Naive thymus-derived CD8-positive, alpha-beta T cell (primary cell): ENCODE results near the gene CKAP2L. TPM values are rescaled to one million over a fixed set of nuclear protein-coding genes. Genes with fewer than 3 reads are reported as not detected.
A peak's percentile ranks its signal among the peaks of the same experiment; 100 is the strongest.

Source experiments
- ATAC-seq, 2 donors: fragments of 150-1000 bp; cut with Tn5 transposase in 1 of 2; sonication (Bioruptor Pico), chemical (Tn5 transposase) in 1 of 2; 1 replicate in 1 of 2; 2 replicates in 1 of 2; pipeline ENCODE4 v1.10.0; 2021; ENCODE audit warnings: mild to moderate bottlenecking in 2 of 2, moderate library complexity in 2 of 2
- POLR2A ChIA-PET: fragments of 350-600 bp; sonication (Branson Sonifier 250); formaldehyde crosslinking; loops from one replicate; lab custom pipeline; 2021; ENCODE audit warnings: antibody characterized with exemption; lab: Charles Lee
- DNase-seq, 10 donors: peaks; one replicate each; pipeline versions ENCODE4 v3.0.0 to v3.0.0-alpha.2; 2020 to 2022
- H3K27ac Mint-ChIP-seq, 10 donors: one replicate each; pipeline ENCODE4 v1.8.0; 2020 to 2022; ENCODE audit warnings: mild to moderate bottlenecking in 10 of 10, mixed read lengths in 10 of 10, moderate library complexity in 4 of 10, inconsistent platforms in 1 of 10
- H3K27me3 Mint-ChIP-seq, 5 donors: one replicate each; pipeline ENCODE4 v1.8.0; 2021 to 2022; ENCODE audit warnings: mixed read lengths in 5 of 5
- H3K36me3 Mint-ChIP-seq, 3 donors: one replicate each; pipeline ENCODE4 v1.8.0; 2020 to 2022; ENCODE audit warnings: mixed read lengths in 3 of 3, mild to moderate bottlenecking in 2 of 3, inconsistent platforms in 1 of 3
- H3K4me1 Mint-ChIP-seq, 4 donors: one replicate each; pipeline ENCODE4 v1.8.0; 2021 to 2022; ENCODE audit warnings: mixed read lengths in 4 of 4
- H3K4me3 Mint-ChIP-seq, 10 donors: one replicate each; pipeline ENCODE4 v1.8.0; 2020 to 2022; ENCODE audit warnings: mild to moderate bottlenecking in 10 of 10, mixed read lengths in 10 of 10, moderate library complexity in 6 of 10, inconsistent platforms in 1 of 10
- H3K9me3 Mint-ChIP-seq, 9 donors: one replicate each; pipeline ENCODE4 v1.8.0; 2020 to 2022; ENCODE audit warnings: mixed read lengths in 9 of 9, mild to moderate bottlenecking in 3 of 9, inconsistent platforms in 1 of 9, moderate library complexity in 1 of 9
- polyA plus RNA-seq, 3 donors: library from polyadenylated mRNA; unstranded; fragments of 300-500 nt; fragmentation: Illumina TruSeq; gene quantifications; one replicate each; pipeline ENCODE4 v1.2.3, GENCODE V29; 2021
- total RNA-seq, 8 experiments: library from RNA in 2 of 8; stranded (reverse) in 2 of 8; gene quantifications; one replicate each; pipeline ENCODE4 v1.2.3 and lab custom pipeline; 2021 to 2026

CKAP2L gene
- total and polyA plus RNA-seq, 5 experiments from 2014 or later, result not detected

DNA sequence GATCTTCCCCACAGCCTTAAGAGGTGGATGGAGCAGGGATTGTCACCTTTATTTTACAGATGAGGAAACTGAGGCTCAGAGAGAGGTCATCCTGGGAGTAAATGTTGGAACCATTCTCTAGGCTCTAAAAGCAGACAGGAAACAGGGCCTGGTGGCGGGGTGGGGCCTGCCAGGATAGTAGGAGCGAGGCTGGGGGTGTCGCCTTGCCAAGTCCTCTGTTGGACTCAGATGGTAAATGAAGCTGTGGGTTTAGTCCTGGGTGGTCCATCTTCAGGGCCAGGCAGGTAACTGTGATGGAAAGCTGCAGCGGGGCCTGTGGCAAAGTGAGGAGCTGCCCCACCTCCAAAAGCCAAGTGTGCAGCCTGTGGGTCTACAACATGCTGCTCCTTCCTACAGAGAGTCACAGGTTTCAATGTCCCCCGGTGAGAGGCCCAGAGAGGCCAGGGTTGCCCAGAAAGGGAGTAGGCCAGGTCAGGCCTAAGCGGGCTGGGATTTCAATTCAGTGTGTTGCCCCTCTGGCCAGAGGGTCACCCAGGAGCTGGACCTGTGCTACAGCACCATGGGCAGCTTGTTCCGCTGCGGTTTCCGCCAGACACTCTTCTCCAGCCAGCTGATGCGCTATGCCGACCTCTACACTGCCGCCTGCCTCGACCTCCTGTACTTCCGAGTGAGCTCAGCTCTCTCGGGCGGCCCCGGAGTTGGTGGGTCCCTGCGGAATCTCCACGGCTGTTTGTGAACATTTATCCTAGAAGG, 37.0 kb downstream of the CKAP2L start:
- Mint-ChIP-seq H3K9me3 (no peaks in the 10 kb centered on the region), H3K4me3 (no peak overlapping the region), H3K27me3 (peaks cover 0 to 6% (median 3%) of the 10 kb centered on the region in 5 donors), H3K4me1 (peaks cover 0 to 6% (median 4%) of the 10 kb centered on the region in 4 donors), H3K36me3 (no peaks in the 10 kb centered on the region), H3K27ac (no peak overlapping the region)
- POLR2A ChIA-PET, result no interaction called here
- ATAC-seq, result no peak
- DNase-seq, result no peak

GRCh38 chr2:112726487-112727190, 37.8 kb downstream of the CKAP2L start:
- no peak overlapping the region for H3K4me3 Mint-ChIP-seq
- H3K27me3 Mint-ChIP-seq, result peaks cover 0 to 6% (median 3%) of the 10 kb centered on the region in 5 donors
- H3K36me3 Mint-ChIP-seq, result no peaks in the 10 kb centered on the region
- no peaks in the 10 kb centered on the region for H3K9me3 Mint-ChIP-seq
- POLR2A ChIA-PET, result interaction anchor here (1.0 kb wide), 1 partner anchor 100 kb away, joined by 4 read pairs; no protein-coding TSS in a partner anchor
- H3K4me1 Mint-ChIP-seq, result peaks cover 0 to 6% (median 4%) of the 10 kb centered on the region in 4 donors
- DNase-seq, result peak; percentile 73 to 91 (median 84)
- peak overlapping the region in 1 of 10 donors; percentile 43 for H3K27ac Mint-ChIP-seq
- ATAC-seq, result peak; percentile 99

- Mint-ChIP-seq H3K36me3 (no peaks in the 10 kb centered on the region), H3K27me3 (peaks cover 0 to 8% (median 3%) of the 10 kb centered on the region in 5 donors), H3K4me1 (peaks cover 0 to 6% (median 4%) of the 10 kb centered on the region in 4 donors), H3K9me3 (no peaks in the 10 kb centered on the region), H3K27ac (no peak overlapping the region), H3K4me3 (no peak overlapping the region)
- ATAC-seq, result no peak
- DNase-seq, result no peak
- POLR2A ChIA-PET, result interaction anchor here (1.0 kb wide), 1 partner anchor 99 kb away, joined by 4 read pairs; no protein-coding TSS in a partner anchor
Observed at GRCh38 chr2:112725545-112726457, 38.6 kb downstream of the CKAP2L start.

DNA sequence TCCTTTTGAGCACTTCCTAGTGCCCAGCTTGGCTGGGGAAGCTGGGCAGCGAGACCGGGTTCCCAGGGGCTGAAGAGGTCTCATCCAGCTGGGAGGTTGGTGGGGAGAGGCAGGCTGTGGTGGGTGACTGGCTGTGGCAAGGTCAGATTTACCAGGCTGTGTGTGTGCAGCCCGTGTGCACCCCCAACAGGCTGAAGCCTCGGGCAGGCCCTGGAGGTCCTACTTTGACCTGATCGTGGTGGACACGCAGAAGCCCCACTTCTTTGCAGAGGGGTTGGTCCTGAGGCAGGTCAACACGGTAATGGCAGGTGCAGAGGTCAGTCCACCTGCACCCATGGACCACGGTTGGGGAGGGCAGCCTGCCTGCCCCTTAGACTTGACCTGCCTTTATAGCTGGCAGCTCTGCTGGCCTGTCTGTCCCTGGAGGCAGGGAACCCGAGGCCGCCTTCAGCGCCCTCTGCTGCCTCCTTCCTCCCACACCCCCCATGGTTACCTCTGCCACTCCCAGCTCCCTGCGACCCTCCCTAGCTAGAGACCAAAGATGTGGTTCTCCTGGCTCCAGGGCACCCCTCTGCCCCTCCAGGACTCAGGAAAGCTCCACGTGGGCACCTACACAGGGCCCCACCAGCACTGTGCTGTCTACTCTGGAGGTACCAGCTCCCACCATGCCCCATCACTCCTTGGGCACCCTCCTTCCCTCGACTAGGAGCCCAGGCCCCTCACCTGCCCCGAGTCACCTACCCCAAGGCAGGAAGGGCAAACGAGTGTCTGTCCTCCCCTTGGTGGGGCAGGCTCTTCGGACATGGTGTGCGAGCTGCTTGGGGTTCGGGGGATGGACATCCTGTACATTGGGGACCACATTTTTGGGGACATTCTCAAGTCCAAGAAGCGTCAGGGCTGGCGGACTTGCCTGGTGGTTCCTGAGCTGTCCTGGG, 39.6 kb downstream of the CKAP2L start:
- no peaks in the 10 kb centered on the region for H3K36me3 Mint-ChIP-seq
- peaks cover 0 to 8% (median 6%) of the 10 kb centered on the region in 5 donors for H3K27me3 Mint-ChIP-seq
- H3K4me3 Mint-ChIP-seq, result no peak overlapping the region
- peak overlapping the region in 2 of 10 donors; percentile 11 to 17 for H3K27ac Mint-ChIP-seq
- H3K4me1 Mint-ChIP-seq, result peaks cover 0 to 8% (median 5%) of the 10 kb centered on the region in 4 donors
- H3K9me3 Mint-ChIP-seq, result no peaks in the 10 kb centered on the region
- POLR2A ChIA-PET, result interaction anchor here (0.5 kb wide), 1 partner anchor 9 kb away, joined by 3 read pairs; no protein-coding TSS in a partner anchor
- DNase-seq (no peak), ATAC-seq (no peak)

DNA sequence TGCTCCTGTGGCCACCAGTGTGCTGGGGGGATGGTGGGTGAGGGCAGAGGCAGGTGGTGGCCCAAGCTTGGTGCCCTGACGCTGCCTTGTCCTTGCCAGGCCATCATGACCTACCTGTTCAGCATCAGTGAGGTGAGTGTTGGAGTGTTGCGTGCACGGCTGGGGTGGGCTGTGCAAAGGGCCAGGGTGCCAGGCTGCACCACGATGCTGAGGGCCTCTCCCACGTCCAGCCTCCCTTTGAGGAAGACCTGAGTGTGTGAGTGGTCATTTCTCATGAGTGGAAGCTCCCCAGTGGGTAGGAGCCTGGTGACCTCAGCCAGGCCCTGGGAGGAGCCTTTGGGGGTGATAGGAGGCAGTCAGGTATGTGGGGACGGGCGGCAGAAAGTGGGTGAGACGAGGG, 40.4 kb downstream of the CKAP2L start:
- DNase-seq (no peak), ATAC-seq (no peak)
- Mint-ChIP-seq H3K4me1 (peaks cover 0 to 8% (median 5%) of the 10 kb centered on the region in 4 donors), H3K9me3 (no peaks in the 10 kb centered on the region), H3K36me3 (no peaks in the 10 kb centered on the region), H3K4me3 (no peak overlapping the region), H3K27me3 (peaks cover 0 to 8% (median 6%) of the 10 kb centered on the region in 5 donors), H3K27ac (no peak overlapping the region)
- POLR2A ChIA-PET, result no interaction called here

GRCh38 chr2:112723547-112723940, 40.9 kb downstream of the CKAP2L start:
- Mint-ChIP-seq H3K4me1 (peaks cover 0 to 8% (median 5%) of the 10 kb centered on the region in 4 donors), H3K27me3 (peaks cover 0 to 8% (median 6%) of the 10 kb centered on the region in 5 donors), H3K9me3 (no peaks in the 10 kb centered on the region)

GRCh38 chr2:112722816-112723546, 41.4 kb downstream of the CKAP2L start:
- Mint-ChIP-seq H3K4me3 (no peak overlapping the region), H3K4me1 (peaks cover 0 to 8% (median 5%) of the 10 kb centered on the region in 4 donors), H3K36me3 (no peaks in the 10 kb centered on the region), H3K27ac (peak overlapping the region in 2 of 10 donors; percentile 60 to 70), H3K9me3 (no peaks in the 10 kb centered on the region), H3K27me3 (peaks cover 0 to 8% (median 5%) of the 10 kb centered on the region in 5 donors)
- POLR2A ChIA-PET, result no interaction called here
- ATAC-seq (no peak), DNase-seq (no peak)

More at GRCh38 chr2:112723547-112723940, 40.9 kb downstream of the CKAP2L start:
- no peaks in the 10 kb centered on the region for H3K36me3 Mint-ChIP-seq
- no peak overlapping the region for H3K27ac Mint-ChIP-seq
- DNase-seq, result no peak
- H3K4me3 Mint-ChIP-seq, result no peak overlapping the region
- no peak for ATAC-seq
- POLR2A ChIA-PET, result no interaction called here

GRCh38 chr2:112721819-112722522, 42.4 kb downstream of the CKAP2L start:
- Mint-ChIP-seq H3K4me3 (no peak overlapping the region), H3K9me3 (peaks cover 0 to 4% (median 0%) of the 10 kb centered on the region in 9 donors), H3K36me3 (peaks cover 0 to 3% (median 0%) of the 10 kb centered on the region in 3 donors), H3K27me3 (peaks cover 0 to 7% (median 3%) of the 10 kb centered on the region in 5 donors), H3K27ac (no peak overlapping the region), H3K4me1 (peaks cover 0 to 8% (median 5%) of the 10 kb centered on the region in 4 donors)
- DNase-seq, result no peak
- POLR2A ChIA-PET, result no interaction called here
- ATAC-seq, result no peak

DNA sequence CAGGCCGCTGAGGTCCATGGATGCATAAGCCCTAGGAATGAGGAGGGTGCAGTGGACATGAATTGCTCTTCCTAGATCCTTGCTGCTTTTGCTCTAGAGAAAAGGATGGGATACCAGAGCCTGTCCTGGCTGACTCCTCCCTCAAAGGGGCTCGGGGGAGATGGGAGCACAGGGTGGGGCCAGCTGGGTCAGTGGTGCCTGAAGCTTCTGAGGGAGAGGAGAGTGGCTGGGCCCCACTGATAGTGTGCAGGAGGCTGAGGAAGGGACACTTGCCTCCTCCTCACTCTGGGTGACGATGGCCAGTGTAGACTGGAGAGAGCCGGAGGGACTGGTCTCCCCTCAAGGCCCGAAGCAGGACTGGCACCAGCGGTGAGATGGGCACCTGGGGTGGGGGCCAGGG, 43.6 kb downstream of the CKAP2L start, which contains the start of gene NT5DC4:
Gene NT5DC4, plus strand, starts transcription at position 236 of the 400 bp plus-strand sequence. Its CDS starts 60 bp downstream, at position 296.
- H3K27me3 Mint-ChIP-seq, result peaks cover 0 to 7% (median 2%) of the 10 kb centered on the region in 5 donors
- H3K36me3 Mint-ChIP-seq, result peaks cover 0 to 3% (median 0%) of the 10 kb centered on the region in 3 donors
- H3K9me3 Mint-ChIP-seq, result peaks cover 0 to 6% (median 0%) of the 10 kb centered on the region in 9 donors
- no peak within 1 kb of the TSS for H3K4me3 Mint-ChIP-seq
- H3K4me1 Mint-ChIP-seq, result peaks cover 0 to 3% (median under 1%) of the 10 kb centered on the region in 4 donors
- H3K27ac Mint-ChIP-seq, result peak within 1 kb of the TSS in 1 of 10 donors; percentile 13
- DNase-seq (no peak), ATAC-seq (no peak)
- POLR2A ChIA-PET, result no interaction called here

- POLR2A ChIA-PET, result no interaction called here
- Mint-ChIP-seq H3K27me3 (peaks cover 0 to 11% (median 3%) of the 10 kb centered on the region in 5 donors), H3K4me3 (no peak overlapping the region), H3K4me1 (peaks cover 0 to 3% (median under 1%) of the 10 kb centered on the region in 4 donors), H3K36me3 (peaks cover 0 to 3% (median 0%) of the 10 kb centered on the region in 3 donors), H3K27ac (no peak overlapping the region), H3K9me3 (peaks cover 0 to 6% (median 0%) of the 10 kb centered on the region in 9 donors)
- no peak for DNase-seq
- ATAC-seq, result no peak
Observed at GRCh38 chr2:112718863-112719370, 45.5 kb downstream of the CKAP2L start.
